Loucy (cell line): ENCODE measurements around the gene CARD19.

Experiments used
- CTCF ChIP-seq: fragments of 200-600 bp; sonication (generic); conservative IDR thresholded peaks from 2 replicates; pipeline ENCODE4 v1.5.1; 2014; ENCODE audit warnings: mild to moderate bottlenecking, antibody characterized with exemption, low read length
- EZH2phosphoT487 ChIP-seq: fragments of 200-600 bp; IDR thresholded peaks from 2 replicates; pipeline ENCODE4 v1.6.1; 2018; ENCODE audit warnings: antibody characterized with exemption, mild to moderate bottlenecking, moderate library complexity, borderline replicate concordance

DNA sequence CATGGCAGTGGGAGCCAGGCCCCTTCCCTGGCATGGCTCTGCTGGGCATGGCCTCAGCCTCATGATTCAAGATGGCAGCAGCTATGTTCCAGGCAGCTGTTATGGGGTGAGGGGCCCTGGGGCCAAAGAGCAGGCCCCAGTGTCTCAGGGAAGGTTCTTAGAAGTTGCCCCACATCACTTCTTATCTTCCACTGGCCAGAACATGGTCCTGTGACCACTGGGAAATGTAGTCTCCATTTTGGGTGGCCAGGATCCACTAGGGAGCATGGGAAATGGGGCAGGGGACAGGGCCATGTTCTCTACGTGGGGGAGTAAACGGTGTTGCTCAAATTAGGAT lies 19.3 kb upstream of the CARD19 start:
- TF ChIP-seq CTCF, result no peak
- TF ChIP-seq EZH2phosphoT487, result no peak
